MM.1S (cell line): ENCODE results near the gene AGAP3.

ENCODE experiments used
- DNase-seq: peaks from one replicate; pipeline ENCODE4 v3.0.0-alpha.2; 2015
- H2AFZ ChIP-seq: fragments of 300-600 bp; sonication (generic); 2 replicates; pipeline ENCODE4 v1.6.0; 2016; ENCODE audit warnings: antibody characterized with exemption, low read length
- H3F3A ChIP-seq: fragments of 300-600 bp; sonication (generic); 2 replicates; pipeline ENCODE4 v1.6.1; 2016; ENCODE audit warnings: mild to moderate bottlenecking, antibody characterized with exemption, low read length, moderate library complexity, mixed read lengths; ENCODE audit not compliant: insufficient read depth
- H3K27ac ChIP-seq: fragments of 300-600 bp; sonication (generic); 2 replicates; pipeline ENCODE4 v1.5.1; 2016; ENCODE audit warnings: mild to moderate bottlenecking, low read length
- H3K27me3 ChIP-seq: fragments of 300-600 bp; sonication (generic); replicated peaks from 2 replicates; pipeline ENCODE4 v1.6.0; 2016; ENCODE audit warnings: low read length; ENCODE audit not compliant: insufficient read depth
- H3K36me3 ChIP-seq: fragments of 300-600 bp; sonication (generic); replicated peaks from 2 replicates; pipeline ENCODE4 v1.6.1; 2016; ENCODE audit warnings: mild to moderate bottlenecking, low read length, mixed read lengths; ENCODE audit not compliant: insufficient read depth
- H3K4me1 ChIP-seq: fragments of 300-600 bp; sonication (generic); 2 replicates; pipeline ENCODE4 v1.6.1; 2016; ENCODE audit warnings: low read length, mixed read lengths
- H3K4me2 ChIP-seq: fragments of 300-600 bp; sonication (generic); 2 replicates; pipeline ENCODE4 v1.6.0; 2016; ENCODE audit warnings: low read depth, low read length
- H3K4me3 ChIP-seq: fragments of 300-600 bp; sonication (generic); 2 replicates; pipeline ENCODE4 v1.5.1; 2016; ENCODE audit warnings: low read length, mixed read lengths
- H3K79me2 ChIP-seq: fragments of 300-600 bp; sonication (generic); 2 replicates; pipeline ENCODE4 v1.6.1; 2016; ENCODE audit warnings: mixed run types, low read length, mixed read lengths
- H3K9ac ChIP-seq: fragments of 300-600 bp; sonication (generic); 2 replicates; pipeline ENCODE4 v1.6.1; 2016; ENCODE audit warnings: low read length, mixed read lengths
- H3K9me2 ChIP-seq: fragments of 300-600 bp; sonication (generic); replicated peaks from 2 replicates; pipeline ENCODE4 v1.6.1; 2016; ENCODE audit warnings: mild to moderate bottlenecking, low read length, mixed read lengths; ENCODE audit not compliant: insufficient read depth
- H3K9me3 ChIP-seq: fragments of 300-600 bp; sonication (generic); replicated peaks from 2 replicates; pipeline ENCODE4 v1.6.1; 2016; ENCODE audit warnings: mild to moderate bottlenecking, low read length, mixed read lengths; ENCODE audit not compliant: insufficient read depth
- H4K20me1 ChIP-seq: fragments of 300-600 bp; sonication (generic); 2 replicates; pipeline ENCODE4 v1.6.1; 2016; ENCODE audit warnings: mild to moderate bottlenecking, low read length, moderate library complexity, mixed read lengths; ENCODE audit not compliant: insufficient read depth
- CTCF ChIP-seq: fragments of 300-600 bp; sonication (generic); IDR thresholded peaks from 2 replicates; pipeline ENCODE4 v1.5.1; 2016; ENCODE audit warnings: antibody characterized with exemption, low read length, mixed read lengths
- EZH2 ChIP-seq: fragments of 300-600 bp; sonication (generic); optimal IDR thresholded peaks from 2 replicates; pipeline ENCODE3; 2017; ENCODE audit warnings: low read depth, mild to moderate bottlenecking, antibody characterized with exemption, low read length, mixed read lengths
- EZH2phosphoT487 ChIP-seq: fragments of 300-600 bp; sonication (generic); IDR thresholded peaks from 2 replicates; pipeline ENCODE4 v1.6.1; 2018; ENCODE audit warnings: antibody characterized with exemption, low read length

AGAP3 gene

DNA sequence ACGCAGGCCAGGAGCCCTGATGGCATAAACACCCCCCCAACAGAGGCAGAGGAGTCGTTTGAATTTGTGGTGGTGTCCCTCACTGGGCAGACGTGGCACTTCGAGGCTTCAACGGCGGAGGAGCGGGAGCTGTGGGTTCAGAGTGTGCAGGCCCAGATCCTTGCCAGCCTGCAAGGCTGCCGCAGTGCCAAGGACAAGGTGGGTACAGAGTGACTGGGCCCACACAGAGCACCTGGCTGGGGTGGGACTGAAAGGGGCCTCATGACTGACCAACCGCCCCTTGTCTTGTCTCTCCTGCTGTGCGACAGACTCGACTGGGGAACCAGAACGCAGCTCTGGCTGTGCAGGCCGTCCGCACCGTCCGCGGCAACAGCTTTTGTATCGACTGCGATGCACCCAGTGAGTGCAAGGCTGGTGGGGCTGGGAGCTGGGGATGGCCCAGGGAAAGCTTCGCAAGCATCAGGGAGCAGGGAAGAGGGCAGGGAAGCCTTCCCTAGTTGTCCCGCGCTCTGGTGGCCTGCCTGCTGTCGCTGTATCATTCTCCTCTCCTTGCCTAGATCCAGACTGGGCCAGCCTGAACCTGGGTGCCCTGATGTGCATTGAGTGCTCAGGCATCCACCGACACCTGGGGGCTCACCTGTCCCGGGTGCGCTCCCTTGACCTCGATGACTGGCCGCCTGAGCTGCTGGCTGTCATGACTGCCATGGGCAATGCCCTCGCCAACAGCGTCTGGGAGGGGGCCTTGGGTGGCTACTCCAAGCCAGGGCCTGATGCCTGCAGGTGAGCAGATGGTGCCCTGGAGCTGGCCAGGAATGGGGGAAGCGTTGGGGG is 55.8 kb downstream of the AGAP3 start:
- no peak for DNase-seq
- no peak overlapping the region for H3K9ac ChIP-seq
- H3K9me2 ChIP-seq, result no peaks in the 10 kb centered on the region
- no peak overlapping the region for H3K4me3 ChIP-seq
- no peak overlapping the region for H3K4me2 ChIP-seq
- no peaks in the 10 kb centered on the region for H3K79me2 ChIP-seq
- no peak overlapping the region for H2AFZ ChIP-seq
- no peaks in the 10 kb centered on the region for H3F3A ChIP-seq
- no peaks in the 10 kb centered on the region for H3K4me1 ChIP-seq
- no peaks in the 10 kb centered on the region for H4K20me1 ChIP-seq
- H3K27ac ChIP-seq, result no peak overlapping the region
- H3K9me3 ChIP-seq, result no peaks in the 10 kb centered on the region
- H3K36me3 ChIP-seq, result no peaks in the 10 kb centered on the region
- TF ChIP-seq CTCF, result no peak
- no peak for TF ChIP-seq EZH2
- TF ChIP-seq EZH2phosphoT487, result no peak
- no peaks in the 10 kb centered on the region for H3K27me3 ChIP-seq

GRCh38 chr7:151142686-151143040 is 56.4 kb downstream of the AGAP3 start:
- no peaks in the 10 kb centered on the region for H4K20me1 ChIP-seq
- no peak overlapping the region for H2AFZ ChIP-seq
- H3K27me3 ChIP-seq, result no peaks in the 10 kb centered on the region
- H3K9ac ChIP-seq, result no peak overlapping the region
- TF ChIP-seq EZH2phosphoT487 (no peak), CTCF (no peak), EZH2 (no peak)
- H3K4me3 ChIP-seq, result no peak overlapping the region
- no peaks in the 10 kb centered on the region for H3K9me3 ChIP-seq
- DNase-seq, result no peak
- no peaks in the 10 kb centered on the region for H3K36me3 ChIP-seq
- H3K79me2 ChIP-seq, result no peaks in the 10 kb centered on the region
- no peaks in the 10 kb centered on the region for H3K4me1 ChIP-seq
- no peaks in the 10 kb centered on the region for H3K9me2 ChIP-seq
- no peaks in the 10 kb centered on the region for H3F3A ChIP-seq
- H3K27ac ChIP-seq, result no peak overlapping the region
- H3K4me2 ChIP-seq, result no peak overlapping the region

- H3K4me2 ChIP-seq, result no peak overlapping the region
- no peak overlapping the region for H3K9ac ChIP-seq
- no peaks in the 10 kb centered on the region for H3K4me1 ChIP-seq
- no peaks in the 10 kb centered on the region for H3K36me3 ChIP-seq
- no peaks in the 10 kb centered on the region for H3K79me2 ChIP-seq
- H3F3A ChIP-seq, result no peaks in the 10 kb centered on the region
- DNase-seq, result no peak
- no peak overlapping the region for H3K4me3 ChIP-seq
- no peaks in the 10 kb centered on the region for H3K27me3 ChIP-seq
- no peaks in the 10 kb centered on the region for H4K20me1 ChIP-seq
- TF ChIP-seq EZH2, result no peak
- TF ChIP-seq CTCF, result no peak
- no peak for TF ChIP-seq EZH2phosphoT487
- no peaks in the 10 kb centered on the region for H3K9me2 ChIP-seq
- H3K27ac ChIP-seq, result no peak overlapping the region
- no peak overlapping the region for H2AFZ ChIP-seq
- H3K9me3 ChIP-seq, result no peaks in the 10 kb centered on the region
Measured at GRCh38 chr7:151143261-151144015, 57.2 kb downstream of the AGAP3 start.
